CD14-positive monocyte (primary cell): ENCODE results near the gene COL4A1. TPM values are rescaled to one million over a fixed set of nuclear protein-coding genes. Genes with fewer than 3 reads are reported as not detected.

Source experiments
- DNase-seq, 3 donors: peaks; one replicate each; pipeline ENCODE4 v3.0.0-alpha.2; 2011 to 2022
- H2AFZ ChIP-seq: 2 replicates; pipeline ENCODE4 v1.6.0; 2012; ENCODE audit warnings: mild to moderate bottlenecking, low read depth, low read length, inconsistent platforms; ENCODE audit not compliant: insufficient read depth, poor library complexity, severe bottlenecking
- H3K27ac ChIP-seq, 2 donors: 1 replicate in 1 of 2; 2 replicates in 1 of 2; pipeline ENCODE4 v1.5.1; 2012 to 2013; ENCODE audit warnings: low read length in 2 of 2, control low read depth in 1 of 2, inconsistent platforms in 1 of 2, low read depth in 1 of 2, mild to moderate bottlenecking in 1 of 2
- H3K27me3 ChIP-seq, 2 donors: one replicate each; pipeline versions ENCODE4 v1.6.0 to v1.6.1; 2011 to 2013; ENCODE audit warnings: low read length in 2 of 2; ENCODE audit not compliant: control insufficient read depth in 2 of 2, insufficient read depth in 2 of 2
- H3K36me3 ChIP-seq, 2 donors: replicated peaks in 1 of 2; 1 replicate in 1 of 2; 2 replicates in 1 of 2; pipeline versions ENCODE4 v1.5.1 to v1.6.1; 2012 to 2013; ENCODE audit warnings: low read length in 2 of 2, control low read depth in 1 of 2, inconsistent platforms in 1 of 2, mild to moderate bottlenecking in 1 of 2; ENCODE audit not compliant: insufficient read depth in 2 of 2, control insufficient read depth in 1 of 2
- H3K4me1 ChIP-seq, 2 donors: 1 replicate in 1 of 2; 2 replicates in 1 of 2; pipeline versions ENCODE4 v1.5.1 to v1.6.1; 2012 to 2013; ENCODE audit warnings: low read length in 2 of 2, control low read depth in 1 of 2, inconsistent platforms in 1 of 2, mild to moderate bottlenecking in 1 of 2, moderate library complexity in 1 of 2; ENCODE audit not compliant: insufficient read depth in 2 of 2, control insufficient read depth in 1 of 2
- H3K4me2 ChIP-seq: replicated peaks from 2 replicates; pipeline ENCODE3; 2012; ENCODE audit warnings: low read length, moderate library complexity, mild to moderate bottlenecking; ENCODE audit not compliant: poor library complexity, severe bottlenecking; ENCODE audit errors: extremely low read depth
- H3K4me3 ChIP-seq, 3 experiments: fragments of 200-600 bp in 1 of 3; sonication (generic) in 1 of 3; replicated peaks in 1 of 3; 1 replicate in 2 of 3; 2 replicates in 1 of 3; pipeline ENCODE4 v1.5.1; 2011 to 2013; ENCODE audit warnings: low read length in 3 of 3, mild to moderate bottlenecking in 3 of 3, control low read depth in 2 of 3, low read depth in 2 of 3, inconsistent platforms in 1 of 3, moderate library complexity in 1 of 3
- H3K79me2 ChIP-seq: 2 replicates; pipeline ENCODE4 v1.6.0; 2012; ENCODE audit warnings: mild to moderate bottlenecking, control low read depth, inconsistent platforms, low read length, moderate library complexity; ENCODE audit not compliant: insufficient read depth
- H3K9ac ChIP-seq: 2 replicates; pipeline ENCODE4 v1.6.0; 2017; ENCODE audit warnings: low read length, mild to moderate bottlenecking; ENCODE audit not compliant: insufficient read depth, poor library complexity, severe bottlenecking
- H3K9me3 ChIP-seq, 2 donors: replicated peaks in 1 of 2; 1 replicate in 1 of 2; 2 replicates in 1 of 2; pipeline versions ENCODE4 v1.5.1 to v1.6.1; 2012 to 2013; ENCODE audit warnings: low read length in 2 of 2, control low read depth in 1 of 2; ENCODE audit not compliant: control insufficient read depth in 1 of 2, insufficient read depth in 1 of 2
- H4K20me1 ChIP-seq: 2 replicates; pipeline ENCODE4 v1.6.0; 2012; ENCODE audit warnings: mild to moderate bottlenecking, low read length, control low read depth, moderate library complexity; ENCODE audit not compliant: insufficient read depth
- H3K27ac Mint-ChIP-seq, 7 donors: one replicate each; pipeline ENCODE4 v1.8.0; 2020; ENCODE audit warnings: mild to moderate bottlenecking in 7 of 7, mixed read lengths in 7 of 7, moderate library complexity in 6 of 7, inconsistent platforms in 2 of 7
- H3K27me3 Mint-ChIP-seq, 3 donors: one replicate each; pipeline ENCODE4 v1.8.0; 2021 to 2022; ENCODE audit warnings: low read depth in 3 of 3, mild to moderate bottlenecking in 3 of 3, mixed read lengths in 3 of 3, moderate library complexity in 3 of 3, inconsistent platforms in 1 of 3
- H3K36me3 Mint-ChIP-seq, 2 donors: one replicate each; pipeline ENCODE4 v1.8.0; 2020; ENCODE audit warnings: mixed read lengths in 2 of 2, inconsistent platforms in 1 of 2, mild to moderate bottlenecking in 1 of 2
- H3K4me1 Mint-ChIP-seq: one replicate; pipeline ENCODE4 v1.8.0; 2020; ENCODE audit warnings: mild to moderate bottlenecking, mixed read lengths
- H3K4me3 Mint-ChIP-seq, 2 donors: one replicate each; pipeline ENCODE4 v1.8.0; 2020; ENCODE audit warnings: mild to moderate bottlenecking in 2 of 2, mixed read lengths in 2 of 2, moderate library complexity in 1 of 2
- H3K9me3 Mint-ChIP-seq, 7 donors: one replicate each; pipeline ENCODE4 v1.8.0; 2020 to 2022; ENCODE audit warnings: mixed read lengths in 7 of 7, mild to moderate bottlenecking in 6 of 7, moderate library complexity in 6 of 7, inconsistent platforms in 2 of 7
- CTCF ChIP-seq: fragments of 200-600 bp; IDR thresholded peaks from one replicate; pipeline ENCODE4 v1.8.0; 2022; ENCODE audit warnings: antibody characterized with exemption, mild to moderate bottlenecking
- WGBS: methylation state at CpG from one replicate; pipeline ENCODE4 v1.1.5; 2013; ENCODE audit warnings: missing lambda C conversion rate; ENCODE audit not compliant: insufficient coverage; 5-methylcytosine and 5-hydroxymethylcytosine counted together
- intact Hi-C, 2 donors: fragments of 100-400 bp; cut with micrococcal nuclease; formaldehyde crosslinking; loops; one replicate each; pipeline versions ENCODE4 v1.15.0 to v1.15.1; 2023
- polyA plus RNA-seq, 3 donors: library from polyadenylated mRNA; depleted of rRNA in 1 of 3; unstranded in 2 of 3; stranded (reverse) in 1 of 3; fragments of 300-500 nt in 2 of 3; fragments of >200 nt in 1 of 3; fragmentation: Illumina TruSeq in 2 of 3; gene quantifications; 1 replicate in 2 of 3; 2 replicates in 1 of 3; pipeline ENCODE4 v1.2.3, GENCODE V29; 2012 to 2021

Gene COL4A1
- polyA plus RNA-seq, 3 donors: 0.16 to 0.25 TPM; not detected in 1

GRCh38 chr13:110303644-110304043 is 3.3 kb downstream of the COL4A1 start:
- no peaks in the 10 kb centered on the region for H4K20me1 ChIP-seq
- H3K9me3 ChIP-seq: peaks cover 0 to 9% of the 10 kb centered on the region in 2 donors
- H3K27ac ChIP-seq: no peak overlapping the region
- H2AFZ ChIP-seq: no peak overlapping the region
- H3K79me2 ChIP-seq: no peaks in the 10 kb centered on the region
- Mint-ChIP-seq H3K4me3 (peak overlapping the region in 1 of 2 donors; percentile 17), H3K27ac (no peak overlapping the region), H3K36me3 (no peaks in the 10 kb centered on the region), H3K4me1 (no peaks in the 10 kb centered on the region), H3K9me3 (peaks cover 0 to 6% (median 3%) of the 10 kb centered on the region in 7 donors), H3K27me3 (peaks cover 59 to 78% (median 74%) of the 10 kb centered on the region in 3 donors)
- H3K27me3 ChIP-seq: peaks cover 53 to 83% of the 10 kb centered on the region in 2 donors
- 53% methylated on average over 3 of the region's 7 CpGs for WGBS
- H3K4me1 ChIP-seq: no peaks in the 10 kb centered on the region
- no peak overlapping the region for H3K9ac ChIP-seq
- H3K36me3 ChIP-seq: no peaks in the 10 kb centered on the region
- intact Hi-C loops: no loop called here
- no peak overlapping the region for H3K4me3 ChIP-seq
- DNase-seq: no peak
- H3K4me2 ChIP-seq: no peak overlapping the region
- no peak for TF ChIP-seq CTCF

GRCh38 chr13:110302997-110303396 is 4.0 kb downstream of the COL4A1 start:
- H3K4me1 Mint-ChIP-seq: no peaks in the 10 kb centered on the region
- Histone ChIP-seq H2AFZ (no peak overlapping the region), H3K27me3 (peaks cover 55 to 83% of the 10 kb centered on the region in 2 donors), H4K20me1 (no peaks in the 10 kb centered on the region), H3K36me3 (no peaks in the 10 kb centered on the region), H3K9ac (no peak overlapping the region), H3K79me2 (no peaks in the 10 kb centered on the region), H3K4me3 (no peak overlapping the region), H3K4me1 (no peaks in the 10 kb centered on the region), H3K27ac (no peak overlapping the region), H3K9me3 (peaks cover 0 to 9% of the 10 kb centered on the region in 2 donors), H3K4me2 (no peak overlapping the region)
- H3K9me3 Mint-ChIP-seq: peaks cover 0 to 5% (median 3%) of the 10 kb centered on the region in 7 donors
- 83% methylated on average over 2 of the region's 2 CpGs for WGBS
- H3K27me3 Mint-ChIP-seq: peaks cover 58 to 77% (median 74%) of the 10 kb centered on the region in 3 donors
- TF ChIP-seq CTCF: no peak
- H3K4me3 Mint-ChIP-seq: no peak overlapping the region
- intact Hi-C loops: no loop called here
- no peaks in the 10 kb centered on the region for H3K36me3 Mint-ChIP-seq
- H3K27ac Mint-ChIP-seq: no peak overlapping the region
- no peak for DNase-seq
